ENCODE measurements around the gene CASP1.

DNA sequence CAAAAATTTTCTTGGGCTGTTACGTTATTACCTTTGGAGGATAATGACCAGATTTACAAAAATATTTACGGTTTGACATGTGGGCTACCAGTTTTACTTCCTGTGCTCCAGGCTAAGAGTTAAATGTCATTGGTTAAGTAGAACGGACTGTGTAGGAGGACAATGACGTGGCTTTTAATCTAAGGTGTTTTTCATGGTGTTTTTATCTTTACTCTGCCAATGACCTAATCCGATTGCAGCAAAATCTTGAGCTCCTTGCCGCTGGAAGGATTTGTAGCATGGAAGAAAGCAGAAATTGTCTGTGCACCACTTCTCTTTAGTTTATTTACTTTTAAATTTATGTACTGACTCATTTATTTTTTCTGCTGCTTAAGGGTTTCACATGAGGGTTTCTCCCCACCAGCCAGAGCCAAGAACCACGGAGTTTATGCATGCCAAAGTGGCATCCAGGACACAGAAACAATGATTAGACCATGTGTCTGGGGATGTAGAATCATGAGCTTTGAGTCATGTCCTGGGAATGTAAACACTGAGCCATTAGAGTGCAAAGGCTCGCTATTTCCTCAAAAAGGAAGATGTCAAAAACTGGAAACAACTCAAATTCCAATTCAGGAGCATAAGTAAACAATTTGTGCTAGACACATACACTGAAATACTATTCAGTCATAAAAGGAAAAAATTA is 12.1 kb upstream of the CASP1 start:
- TF ChIP-seq, protein P1, sequence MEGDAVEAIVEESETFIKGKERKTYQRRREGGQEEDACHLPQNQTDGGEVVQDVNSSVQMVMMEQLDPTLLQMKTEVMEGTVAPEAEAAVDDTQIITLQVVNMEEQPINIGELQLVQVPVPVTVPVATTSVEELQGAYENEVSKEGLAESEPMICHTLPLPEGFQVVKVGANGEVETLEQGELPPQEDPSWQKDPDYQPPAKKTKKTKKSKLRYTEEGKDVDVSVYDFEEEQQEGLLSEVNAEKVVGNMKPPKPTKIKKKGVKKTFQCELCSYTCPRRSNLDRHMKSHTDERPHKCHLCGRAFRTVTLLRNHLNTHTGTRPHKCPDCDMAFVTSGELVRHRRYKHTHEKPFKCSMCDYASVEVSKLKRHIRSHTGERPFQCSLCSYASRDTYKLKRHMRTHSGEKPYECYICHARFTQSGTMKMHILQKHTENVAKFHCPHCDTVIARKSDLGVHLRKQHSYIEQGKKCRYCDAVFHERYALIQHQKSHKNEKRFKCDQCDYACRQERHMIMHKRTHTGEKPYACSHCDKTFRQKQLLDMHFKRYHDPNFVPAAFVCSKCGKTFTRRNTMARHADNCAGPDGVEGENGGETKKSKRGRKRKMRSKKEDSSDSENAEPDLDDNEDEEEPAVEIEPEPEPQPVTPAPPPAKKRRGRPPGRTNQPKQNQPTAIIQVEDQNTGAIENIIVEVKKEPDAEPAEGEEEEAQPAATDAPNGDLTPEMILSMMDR (conservative IDR thresholded peaks at IDR 0.05), result no peak
- TF ChIP-seq EZH2 (IDR thresholded peaks at IDR 0.05; ENCODE audit: low read depth), result no peak

All from PC-9 (cell line).